HG03439 (cell line): Measurements from ENCODE around the gene KLHL42.
"Not testable (repeated sequence)": the region's sequence is repeated elsewhere in the genome, so short reads cannot be mapped to it uniquely, and the experiment has no call there.

Experiments used
- ATAC-seq: cut with Tn5 transposase; IDR thresholded peaks from one replicate; pipeline ENCODE4 v1.9.1; 2021; ENCODE audit warnings: mild to moderate bottlenecking, moderate library complexity; ENCODE audit not compliant: unreplicated experiment

The KLHL42 gene

GRCh38 chr12:27814411-27814810 lies 34.4 kb downstream of the KLHL42 start:
- no peak for ATAC-seq

GRCh38 chr12:27814851-27815591 lies 35.0 kb downstream of the KLHL42 start:
- ATAC-seq: no peak

GRCh38 chr12:27817766-27818165 lies 37.7 kb downstream of the KLHL42 start:
- no peak for ATAC-seq

GRCh38 chr12:27818401-27818918 lies 38.4 kb downstream of the KLHL42 start:
- no peak for ATAC-seq

GRCh38 chr12:27820564-27820963 lies 40.5 kb downstream of the KLHL42 start:
- ATAC-seq: no peak

GRCh38 chr12:27821259-27821973 lies 41.4 kb downstream of the KLHL42 start:
- ATAC-seq: no peak

- ATAC-seq: peak; percentile 75
Measured at GRCh38 chr12:27822076-27822712, 42.2 kb downstream of the KLHL42 start.

GRCh38 chr12:27823038-27823437 lies 43.0 kb downstream of the KLHL42 start:
- ATAC-seq: no peak

GRCh38 chr12:27824126-27824842 lies 44.3 kb downstream of the KLHL42 start:
- peak; percentile 60 for ATAC-seq

GRCh38 chr12:27826076-27826475 lies 46.0 kb downstream of the KLHL42 start:
- no peak for ATAC-seq

GRCh38 chr12:27828196-27828595 lies 48.2 kb downstream of the KLHL42 start:
- ATAC-seq: no peak

GRCh38 chr12:27838543-27839185 lies 58.6 kb downstream of the KLHL42 start:
- no peak for ATAC-seq

- ATAC-seq: no peak
Measured at GRCh38 chr12:27840229-27840999, 60.4 kb downstream of the KLHL42 start.

- ATAC-seq: no peak
Measured at GRCh38 chr12:27841392-27841882, 61.4 kb downstream of the KLHL42 start.

- no peak for ATAC-seq
Measured at GRCh38 chr12:27843714-27844245, 63.7 kb downstream of the KLHL42 start.

GRCh38 chr12:27844366-27845090 lies 64.5 kb downstream of the KLHL42 start:
- ATAC-seq: no peak

- no peak for ATAC-seq
Measured at GRCh38 chr12:27845187-27845586, 65.2 kb downstream of the KLHL42 start.

- not testable (repeated sequence) for ATAC-seq
Measured at GRCh38 chr12:27845706-27846105, 65.7 kb downstream of the KLHL42 start.

GRCh38 chr12:27847293-27847692 lies 67.3 kb downstream of the KLHL42 start:
- not testable (repeated sequence) for ATAC-seq
